ENCODE measurements around the gene TAB2.

Gene TAB2

GRCh38 chr6:149317644-149318571, at the start of gene TAB2:
Gene TAB2, plus strand, starts transcription at chr6:149317712. Its CDS starts 52,286 bp downstream, at chr6:149369998.
- peak; percentile 83 for DNase-seq

GRCh38 chr6:149268146-149268545, 49.4 kb upstream of the TAB2 start:
- no peak for DNase-seq

- DNase-seq: no peak
These were observed 48.7 kb upstream of the TAB2 start for GRCh38 chr6:149268768-149269167.

DNA sequence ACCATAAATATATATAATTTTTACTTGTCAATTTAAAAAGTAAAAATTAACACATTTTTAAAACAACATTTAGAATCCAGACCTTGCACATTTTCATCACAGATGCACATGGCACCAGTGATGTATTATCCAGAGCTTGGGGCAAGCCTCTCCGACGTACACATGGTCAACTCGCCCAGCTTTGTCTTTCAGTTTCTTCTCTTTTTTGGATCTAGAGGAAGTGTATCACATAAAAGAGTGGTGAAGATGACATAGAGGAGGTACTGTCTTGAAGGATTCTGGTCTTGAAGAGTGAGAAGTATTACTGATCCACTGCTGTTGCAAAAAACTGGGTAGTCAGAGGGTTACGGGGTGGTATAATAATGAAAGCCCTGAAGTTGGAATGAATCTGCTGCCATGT, 46.9 kb upstream of the TAB2 start:
- no peak for DNase-seq

DNA sequence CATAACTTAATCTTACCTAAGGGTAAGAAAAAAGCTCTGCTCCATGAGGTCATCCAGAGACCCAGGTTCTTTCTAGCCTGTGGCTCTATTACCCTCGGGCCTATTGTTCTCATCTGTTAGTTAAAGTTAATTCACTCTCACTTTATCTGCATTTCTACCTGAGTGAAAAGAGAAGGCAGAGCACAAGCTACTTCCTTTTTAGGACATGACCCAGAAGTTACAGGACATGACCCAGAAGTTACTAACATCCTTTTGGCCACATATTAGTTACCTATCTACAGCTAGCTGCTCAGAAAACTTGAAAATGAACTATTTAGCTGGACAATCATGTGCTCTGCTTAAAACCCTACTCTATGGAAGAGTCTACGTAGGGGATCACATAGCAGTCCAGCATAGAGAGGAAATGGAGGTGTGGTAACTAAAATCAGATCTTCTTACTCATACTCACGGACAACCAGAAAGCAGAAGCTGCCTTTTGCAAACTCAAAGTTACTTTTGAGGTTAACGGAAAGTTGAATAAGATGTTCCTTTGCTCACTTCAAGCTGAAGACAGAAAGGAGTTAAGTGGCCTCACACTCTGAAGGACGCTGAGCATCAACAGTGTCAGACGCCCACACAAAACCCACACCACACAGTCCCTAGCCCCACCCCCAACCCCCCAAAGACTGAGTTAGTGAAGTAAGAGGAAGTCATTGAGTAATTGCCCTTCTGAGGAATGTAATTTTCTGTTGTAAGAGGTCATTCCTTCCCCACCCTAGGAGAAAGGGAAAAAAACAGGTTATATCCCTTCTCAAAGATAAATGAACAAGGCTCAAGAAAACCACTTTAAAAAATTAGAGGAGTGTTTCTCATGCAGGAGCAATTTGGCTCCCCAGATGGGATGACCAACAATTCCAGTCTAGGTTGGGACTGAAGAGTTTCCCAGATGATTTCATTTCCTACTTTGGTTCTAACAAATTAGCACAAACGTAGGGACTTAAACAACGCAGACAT, 45.9 kb upstream of the TAB2 start:
- no peak for DNase-seq

- DNase-seq: no peak
These were observed 44.2 kb upstream of the TAB2 start for GRCh38 chr6:149273318-149273717.

DNA sequence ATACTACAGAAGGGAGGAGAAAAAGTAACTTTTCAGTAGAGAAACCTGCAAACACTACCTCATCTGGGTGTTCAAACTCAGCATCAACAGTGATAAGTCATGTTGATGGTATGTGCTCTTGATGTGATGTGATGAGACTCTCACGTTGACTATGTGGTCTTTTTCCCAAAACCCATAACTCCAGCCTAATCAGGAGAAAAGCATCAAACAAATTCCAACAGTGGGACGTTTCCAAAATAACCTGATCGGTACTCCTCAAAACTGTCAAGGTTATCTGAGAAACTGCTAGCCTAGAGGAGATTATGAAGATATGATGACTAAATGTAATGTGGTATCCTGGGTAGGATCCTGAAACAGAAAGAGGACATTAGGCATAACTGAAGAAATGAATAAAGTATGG, 41.9 kb upstream of the TAB2 start:
- no peak for DNase-seq

GRCh38 chr6:149277621-149278020, 39.9 kb upstream of the TAB2 start:
- DNase-seq: no peak

DNA sequence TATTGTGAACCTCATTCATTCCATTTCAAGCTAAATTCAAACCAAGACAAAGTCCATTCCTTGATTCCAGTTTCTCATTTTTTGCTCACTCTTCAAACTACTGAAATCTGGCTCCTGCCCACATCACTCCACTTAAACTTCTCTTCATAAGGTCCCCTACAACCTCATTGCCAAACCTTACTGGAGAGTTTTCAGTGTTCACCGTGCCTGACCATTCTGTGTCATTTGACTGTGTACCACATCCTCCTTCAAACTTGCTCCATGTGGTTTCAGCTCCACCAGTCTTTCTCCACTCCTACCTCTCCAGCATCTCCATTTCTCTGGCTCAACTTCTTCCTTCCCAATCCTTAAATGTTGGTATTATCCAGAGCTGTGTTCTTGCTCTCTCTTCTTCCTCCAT, 38.5 kb upstream of the TAB2 start:
- DNase-seq: no peak

DNA sequence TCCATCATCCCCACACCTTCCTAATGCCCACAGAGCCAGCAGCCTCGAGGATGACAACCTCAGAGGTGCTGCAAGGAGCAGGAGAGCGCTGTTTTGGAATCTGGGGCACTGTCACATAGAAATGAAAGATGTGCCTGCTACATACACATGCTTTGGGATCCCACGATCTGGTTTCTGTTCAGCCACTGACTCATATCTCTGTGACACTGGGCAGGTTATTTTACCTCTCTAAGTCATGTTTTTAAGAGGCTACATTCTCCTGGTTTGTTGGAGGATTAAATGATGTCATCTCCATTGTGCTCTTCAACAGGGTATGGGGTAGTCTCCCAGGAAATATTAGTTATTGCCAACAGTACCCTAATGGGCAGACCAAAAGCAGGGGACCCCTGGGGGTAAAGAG, 32.6 kb upstream of the TAB2 start:
- DNase-seq: no peak

GRCh38 chr6:149285626-149286025, 31.9 kb upstream of the TAB2 start:
- DNase-seq: no peak

DNA sequence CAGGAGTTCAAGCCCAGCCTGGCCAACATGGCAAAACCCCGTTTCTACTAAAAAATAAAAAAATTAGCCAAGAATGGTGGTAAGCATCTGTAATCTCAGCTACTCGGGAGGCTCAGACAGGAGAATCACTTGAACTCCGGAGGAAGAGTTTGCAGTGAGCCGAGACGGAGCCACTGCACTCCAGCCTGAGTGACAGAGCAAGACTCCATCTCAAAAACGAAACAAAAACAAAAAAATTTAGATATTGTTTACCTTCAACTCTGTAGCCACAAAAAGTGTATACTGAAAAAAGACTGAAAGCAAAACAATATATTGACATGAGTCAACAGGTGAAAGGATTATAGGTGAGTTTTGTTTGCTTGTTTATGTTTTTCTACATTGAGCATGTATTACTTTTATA, 30.6 kb upstream of the TAB2 start:
- no peak for DNase-seq

DNA sequence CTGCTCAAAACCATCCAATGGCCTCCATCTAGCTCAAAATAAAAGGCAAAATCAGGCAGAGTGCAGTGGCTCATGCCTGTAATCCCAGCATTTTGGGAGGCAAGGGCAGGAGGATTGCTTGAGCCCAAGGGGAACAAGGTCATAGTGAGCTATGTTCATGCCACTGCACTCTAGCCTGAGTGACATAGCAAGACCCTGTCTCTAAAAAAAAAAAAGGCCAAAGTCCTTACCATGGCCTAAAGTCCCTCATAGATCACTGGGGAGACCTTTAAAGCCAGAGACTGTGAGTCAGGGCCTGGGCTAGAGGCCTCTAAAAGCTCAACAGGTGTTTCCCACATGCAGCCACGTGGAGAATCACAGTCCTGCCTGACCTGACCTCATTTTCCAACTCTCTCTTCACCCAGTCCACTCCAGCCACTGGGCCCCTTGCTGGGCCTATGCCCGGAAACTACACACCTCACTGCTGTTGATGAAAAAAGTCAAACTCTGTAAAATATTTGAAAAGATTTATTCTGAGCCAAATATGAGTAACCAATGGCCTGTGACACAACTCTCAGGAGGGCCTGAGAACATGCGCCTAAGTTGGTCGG, 28.2 kb upstream of the TAB2 start:
- DNase-seq: no peak

DNA sequence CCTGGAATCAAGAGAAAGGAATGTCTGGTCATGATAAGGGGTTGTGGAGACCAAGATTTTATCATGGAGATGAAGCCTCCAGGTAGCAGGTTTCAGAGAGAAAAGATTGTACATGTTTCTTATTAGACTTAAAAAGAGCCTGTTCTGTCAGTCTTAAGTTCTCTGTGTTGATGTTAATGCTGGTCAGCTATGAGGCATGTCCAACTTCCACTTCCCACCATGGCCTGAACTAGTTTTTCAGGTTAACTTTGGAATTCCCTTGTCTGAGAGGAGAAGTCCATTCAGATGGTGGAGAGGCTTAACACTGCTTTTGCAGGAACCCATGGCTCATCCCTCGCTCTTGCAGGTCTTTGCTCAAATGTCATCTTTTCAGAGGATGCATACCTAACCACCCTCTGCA, 27.5 kb upstream of the TAB2 start:
- DNase-seq: no peak

- DNase-seq: no peak
These were observed 24.3 kb upstream of the TAB2 start for GRCh38 chr6:149293244-149293643.

DNA sequence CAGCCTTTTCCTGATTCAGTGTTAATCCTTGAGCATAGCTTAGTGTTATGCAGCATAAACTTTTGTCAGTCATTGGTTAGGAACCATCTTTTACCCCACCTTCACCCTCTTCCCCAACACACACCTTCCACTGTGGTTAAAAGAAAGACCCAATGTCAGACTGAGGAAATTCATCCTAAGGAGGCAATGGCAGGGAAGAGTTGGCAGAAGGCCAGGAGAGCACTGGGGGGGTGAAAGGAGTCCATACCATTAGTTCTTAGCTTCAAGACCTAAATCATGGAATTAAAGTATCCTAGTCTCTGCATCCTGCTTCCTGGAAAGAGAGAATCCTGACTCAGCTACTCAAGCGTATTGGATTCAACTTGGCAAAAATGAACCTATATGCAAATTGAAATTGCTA, 16.9 kb upstream of the TAB2 start:
- DNase-seq: no peak

- no peak for DNase-seq
These were observed 14.8 kb upstream of the TAB2 start for GRCh38 chr6:149302723-149303122.

DNA sequence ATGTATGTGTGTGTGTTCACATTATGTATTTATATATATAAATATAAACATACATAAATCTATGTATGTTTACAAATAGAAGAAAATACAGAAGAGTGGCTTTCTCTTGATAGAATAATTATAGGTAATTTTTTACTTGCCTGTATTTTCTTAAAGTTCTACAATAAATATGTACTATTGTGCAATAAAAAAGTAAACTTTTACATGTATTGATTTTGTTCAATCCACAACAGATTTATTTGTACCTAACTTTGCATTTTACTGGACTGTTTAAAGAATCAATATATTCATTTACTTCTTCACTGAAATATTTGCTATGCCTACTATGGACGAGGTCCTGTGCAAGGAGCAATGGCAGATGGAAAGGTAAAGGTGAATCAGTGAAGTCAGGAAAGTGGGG, 14.0 kb upstream of the TAB2 start:
- DNase-seq: no peak

GRCh38 chr6:149305372-149305771, 12.1 kb upstream of the TAB2 start:
- DNase-seq: no peak

DNA sequence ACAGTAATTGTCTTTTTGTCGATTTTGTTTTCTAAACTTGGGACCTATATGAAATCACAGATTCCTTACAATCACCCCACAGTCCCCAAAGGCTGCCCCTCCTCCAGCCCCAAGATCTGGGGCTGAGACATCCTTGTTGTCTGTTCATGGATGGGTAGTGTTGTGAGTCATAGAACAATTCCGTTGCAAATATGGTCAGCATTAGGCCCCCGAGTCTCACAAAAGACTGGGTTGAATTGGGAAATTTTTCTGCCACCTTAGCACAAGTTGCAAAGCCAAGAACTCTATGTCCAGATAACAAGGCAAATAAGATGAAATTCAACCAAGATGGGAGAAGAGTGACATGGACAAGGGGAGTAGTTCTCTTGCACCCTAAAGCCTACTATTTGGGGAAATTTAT, 10.5 kb upstream of the TAB2 start:
- no peak for DNase-seq

- DNase-seq: no peak
These were observed 6.2 kb upstream of the TAB2 start for GRCh38 chr6:149311293-149311692.

DNA sequence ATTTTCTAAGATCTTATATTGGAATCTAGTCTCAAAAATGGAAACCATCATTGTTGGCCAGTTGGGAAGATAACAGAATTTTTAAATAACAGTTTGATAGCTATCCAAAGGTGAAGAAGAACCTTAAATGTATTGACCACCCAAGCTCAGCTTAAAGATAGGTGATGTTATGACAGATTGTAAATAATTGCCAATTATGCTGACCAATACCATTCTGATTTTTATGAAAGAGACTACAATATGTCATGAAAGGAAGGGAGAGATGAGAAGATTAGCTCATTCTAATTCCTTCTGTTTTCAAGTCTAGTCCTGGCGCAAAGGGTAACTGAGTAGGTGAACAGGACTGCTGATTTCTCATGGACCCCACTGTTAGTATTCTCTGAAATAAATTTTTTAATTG, 5.7 kb upstream of the TAB2 start:
- no peak for DNase-seq

DNA sequence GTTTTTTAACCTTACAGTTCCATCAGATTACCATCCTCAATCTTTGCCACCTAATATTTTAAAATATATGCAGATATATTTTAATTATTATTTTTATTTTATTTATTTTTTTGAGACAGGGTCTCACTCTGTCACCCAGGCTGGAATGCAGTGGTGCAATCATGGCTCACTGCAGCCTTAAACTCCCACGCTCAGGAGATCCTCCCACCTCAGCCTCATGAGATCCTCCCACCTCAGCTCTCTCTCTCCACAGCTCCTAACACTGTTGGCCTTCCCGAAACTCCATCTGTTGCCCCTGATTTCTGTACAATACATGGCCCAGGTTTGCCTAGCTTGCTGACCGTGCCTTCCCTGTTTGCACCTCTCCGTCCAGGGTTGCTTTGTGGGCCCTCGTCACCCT, 4.4 kb upstream of the TAB2 start:
- no peak for DNase-seq

Measured in NCI-H146 (cell line).